A172 (cell line): Measurements from ENCODE around the gene GREB1L. TPM values are rescaled to one million over a fixed set of nuclear protein-coding genes. Genes with fewer than 3 reads are reported as not detected.
"Not testable (repeated sequence)": the region's sequence is repeated elsewhere in the genome, so short reads cannot be mapped to it uniquely, and the experiment has no call there.

Source experiments
- DNase-seq: peaks from one replicate; pipeline ENCODE4 v3.0.0-alpha.2; 2015; ENCODE audit warnings: low spot score
- total RNA-seq: library from RNA; depleted of rRNA; stranded (reverse); fragments of >200 nt; shearing (Covaris generic); gene quantifications from 2 replicates; pipeline ENCODE4 v1.2.3, GENCODE V29; 2014

GREB1L gene
- total RNA-seq, 1 experiment from 2014 or later = 3.5 TPM

DNA sequence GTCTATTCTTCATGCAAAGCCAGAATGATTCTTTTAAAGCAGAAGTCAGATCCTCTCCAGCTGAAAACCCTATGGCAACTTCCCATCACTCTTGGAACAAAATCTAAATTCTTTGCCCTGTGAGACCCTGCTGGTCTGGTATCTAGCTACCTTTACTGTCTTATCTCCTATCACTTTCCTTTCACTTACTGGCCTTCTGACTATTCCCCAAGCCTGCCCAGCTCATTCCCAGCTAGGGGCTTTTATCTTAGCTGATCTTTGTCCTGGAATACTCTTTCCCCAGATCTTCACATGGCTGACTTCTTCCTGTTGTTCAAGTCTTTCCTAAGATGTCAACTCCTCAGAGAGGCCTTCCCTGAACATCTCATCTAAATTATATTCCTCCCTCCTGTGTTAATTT lies 63.6 kb downstream of the GREB1L start:
- no peak for DNase-seq

DNA sequence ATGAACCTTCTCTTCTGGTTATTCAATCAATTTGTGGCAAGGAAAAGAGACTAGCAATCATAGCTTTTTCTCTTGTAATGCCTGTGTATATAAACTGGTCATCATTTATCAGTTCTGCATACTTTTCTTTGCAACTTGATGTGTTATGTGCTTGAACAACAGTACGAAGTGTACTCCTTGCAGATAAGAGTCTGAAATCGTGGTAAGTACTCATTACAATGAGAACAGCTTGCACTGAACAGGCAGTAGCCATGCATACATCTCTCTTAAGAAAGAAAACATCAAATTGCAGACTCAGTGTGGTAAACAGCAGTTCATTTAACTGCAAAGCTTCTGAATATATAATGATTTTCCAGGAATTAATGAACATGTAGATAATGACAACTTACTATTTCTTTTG lies 64.3 kb downstream of the GREB1L start:
- DNase-seq = no peak

DNA sequence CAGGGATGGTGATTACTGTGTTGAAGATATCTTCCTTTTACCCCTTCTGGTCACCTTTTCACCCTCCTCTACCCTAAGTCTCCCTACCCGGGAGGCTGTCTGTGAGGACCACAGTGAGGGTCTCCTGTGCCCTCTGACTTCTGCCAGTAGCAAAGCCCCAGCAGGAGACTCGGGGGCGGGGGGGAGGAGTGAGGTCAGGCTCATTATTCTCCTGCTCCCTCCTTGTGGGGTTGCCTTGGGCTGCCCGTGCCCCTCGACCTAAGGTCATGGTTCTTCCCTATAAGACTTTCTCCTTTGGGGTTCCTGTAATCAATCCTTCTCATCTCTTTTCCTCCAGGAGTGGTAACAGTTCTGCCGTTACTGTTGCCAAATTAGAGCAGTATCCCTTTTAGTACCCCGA lies 65.5 kb downstream of the GREB1L start:
- no peak for DNase-seq

DNA sequence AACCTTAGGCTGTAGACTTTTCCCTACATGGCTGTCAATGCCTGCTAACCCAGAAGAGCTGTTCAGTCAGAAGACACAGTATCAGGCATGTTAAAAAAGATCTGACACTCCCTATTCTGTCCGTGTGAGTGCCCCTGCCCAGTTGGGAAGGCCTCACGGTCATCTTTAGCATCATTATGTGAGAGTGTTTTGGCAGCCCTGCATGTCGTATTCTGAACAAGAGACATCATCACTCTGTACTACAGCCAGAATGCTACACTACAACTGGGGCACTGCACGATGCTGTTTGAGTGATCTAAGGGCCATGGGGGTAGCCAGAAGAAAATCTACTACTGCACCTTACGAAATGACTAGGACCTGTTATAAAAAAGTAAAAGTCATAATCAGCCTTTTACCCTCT lies 67.2 kb downstream of the GREB1L start:
- DNase-seq = no peak

DNA sequence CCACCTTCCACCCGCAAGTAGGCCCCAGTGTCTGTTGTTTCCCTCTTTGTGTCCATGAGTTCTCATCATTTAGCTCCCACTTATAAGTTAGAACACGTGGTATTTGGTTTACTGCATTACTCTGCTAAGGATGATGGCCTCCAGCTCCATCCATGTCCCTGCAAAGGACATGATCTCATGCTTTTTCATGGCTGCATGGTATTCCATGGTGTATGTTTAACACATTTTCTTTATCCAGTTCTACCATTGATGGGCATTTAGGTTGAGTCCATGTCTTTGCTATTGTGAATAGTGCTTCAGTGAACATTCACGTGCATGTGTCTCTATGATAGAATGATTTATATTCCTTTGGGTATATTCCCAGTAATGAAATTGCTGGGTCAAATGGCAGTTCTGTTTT lies 69.9 kb downstream of the GREB1L start:
- not testable (repeated sequence) for DNase-seq

DNA sequence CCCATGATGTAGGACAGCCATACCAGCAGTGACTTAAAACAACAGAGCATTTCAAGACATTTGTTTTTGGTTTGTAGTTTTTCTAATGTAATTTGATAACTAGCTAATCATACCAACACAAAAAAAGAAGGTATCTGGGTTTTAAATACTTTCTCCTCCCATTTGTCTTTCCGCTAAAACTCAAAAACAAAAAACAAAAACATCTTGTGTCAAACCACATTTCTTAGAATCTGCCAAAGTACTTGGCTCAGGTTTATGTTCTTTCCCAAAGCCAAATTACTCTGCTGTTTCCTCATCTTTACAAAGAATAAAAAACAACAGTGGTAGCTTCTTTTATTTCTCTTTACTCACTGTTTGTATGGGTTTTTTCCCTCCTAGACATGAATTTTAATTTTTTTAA lies 71.5 kb downstream of the GREB1L start:
- no peak for DNase-seq

DNA sequence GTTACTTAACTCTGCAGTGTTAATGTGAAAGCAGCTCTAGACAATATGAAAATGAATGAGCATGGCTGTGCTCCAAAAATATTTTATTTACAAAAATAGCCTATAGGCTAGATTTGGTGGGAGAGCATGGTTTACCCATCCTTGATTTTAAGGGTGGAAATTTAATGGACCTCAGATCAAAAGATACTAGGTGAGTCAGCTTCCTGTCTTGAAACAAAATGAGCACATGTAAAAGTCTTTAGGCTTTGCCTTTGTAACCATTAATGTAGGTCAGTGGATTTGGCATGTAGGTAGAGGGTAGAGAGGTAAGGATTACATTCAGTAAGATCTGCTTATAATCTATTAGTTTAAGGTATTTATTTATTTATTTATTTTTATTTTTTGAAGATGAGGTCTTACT lies 72.7 kb downstream of the GREB1L start:
- DNase-seq = peak; percentile 65

DNA sequence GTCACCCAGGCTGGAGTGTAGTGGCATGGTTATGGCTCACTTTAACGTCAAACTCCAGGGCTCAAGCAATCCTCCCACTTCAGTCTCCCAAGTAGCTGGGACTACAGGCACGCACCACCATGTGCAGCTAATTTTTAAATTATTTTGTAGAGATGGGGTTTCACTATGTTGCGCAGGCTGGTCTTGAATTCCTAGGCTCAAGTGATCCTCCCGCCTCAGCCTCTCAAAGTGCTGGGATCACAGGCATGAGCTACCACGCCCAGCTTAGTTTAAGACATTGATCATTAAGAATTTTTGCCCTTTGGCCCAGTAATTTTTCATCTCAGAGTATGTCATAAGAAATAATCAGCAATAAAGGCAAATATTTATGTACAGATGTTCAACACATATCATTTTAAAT lies 73.1 kb downstream of the GREB1L start:
- not testable (repeated sequence) for DNase-seq

DNA sequence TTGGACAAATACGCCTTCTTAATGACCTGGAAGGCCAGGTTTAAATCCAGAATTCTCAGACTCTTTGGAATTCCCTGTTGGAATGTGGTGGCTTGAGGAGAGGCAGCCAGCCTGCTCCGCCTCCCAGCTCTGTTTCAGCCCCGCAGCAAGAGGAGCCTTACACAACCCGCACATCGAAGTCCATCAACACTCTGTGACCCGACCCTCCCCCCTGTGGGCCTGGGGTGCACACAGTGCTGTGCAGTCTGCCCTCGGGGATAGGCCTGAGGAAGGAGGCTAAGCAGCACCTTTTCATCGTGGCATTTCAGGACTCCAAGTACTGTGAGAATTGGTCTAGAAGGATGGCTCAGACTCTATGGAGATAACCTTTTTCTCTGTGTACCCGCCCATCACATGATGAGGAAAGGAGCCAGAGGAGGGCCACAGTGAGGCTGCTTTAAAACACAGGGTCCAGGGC lies 73.7 kb downstream of the GREB1L start:
- peak; percentile 74 for DNase-seq

DNA sequence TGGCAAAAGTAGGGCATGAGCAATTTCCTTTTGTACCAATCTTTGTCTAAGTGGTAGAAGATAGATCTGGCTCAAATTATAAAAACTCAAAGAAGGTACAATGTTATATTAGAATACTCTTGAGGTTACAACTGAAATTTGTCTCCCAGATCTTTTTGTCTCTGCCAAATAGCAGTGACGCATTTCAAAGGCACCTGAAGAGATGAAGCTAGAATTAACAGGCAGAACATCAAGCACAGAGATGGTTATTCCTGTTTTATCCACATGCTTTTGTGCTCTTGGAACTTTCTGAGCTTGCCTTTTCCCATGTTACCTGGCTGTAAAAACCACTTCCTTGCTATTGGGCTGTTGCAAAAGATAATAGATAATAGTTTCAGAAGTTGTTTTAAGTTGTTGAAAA lies 74.3 kb downstream of the GREB1L start:
- DNase-seq = peak; percentile 63

DNA sequence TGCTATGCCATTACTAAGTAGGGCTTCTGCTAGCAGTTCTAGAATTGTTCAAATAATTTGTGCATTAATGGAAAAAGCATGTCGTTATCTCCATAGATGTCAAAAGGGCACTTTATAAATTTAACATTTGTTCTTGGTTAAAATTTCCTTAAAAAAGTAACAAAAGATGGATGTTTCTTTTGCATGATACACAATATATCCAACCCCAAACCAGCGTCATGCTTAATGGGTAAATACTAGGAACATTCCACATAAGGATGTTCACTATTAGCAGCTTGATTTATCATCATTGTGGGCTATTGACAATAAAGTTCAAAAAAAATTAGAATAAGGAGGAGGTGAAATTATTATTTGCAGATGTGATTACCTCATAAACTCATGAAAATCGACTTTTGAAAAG lies 79.7 kb downstream of the GREB1L start:
- DNase-seq = no peak

DNA sequence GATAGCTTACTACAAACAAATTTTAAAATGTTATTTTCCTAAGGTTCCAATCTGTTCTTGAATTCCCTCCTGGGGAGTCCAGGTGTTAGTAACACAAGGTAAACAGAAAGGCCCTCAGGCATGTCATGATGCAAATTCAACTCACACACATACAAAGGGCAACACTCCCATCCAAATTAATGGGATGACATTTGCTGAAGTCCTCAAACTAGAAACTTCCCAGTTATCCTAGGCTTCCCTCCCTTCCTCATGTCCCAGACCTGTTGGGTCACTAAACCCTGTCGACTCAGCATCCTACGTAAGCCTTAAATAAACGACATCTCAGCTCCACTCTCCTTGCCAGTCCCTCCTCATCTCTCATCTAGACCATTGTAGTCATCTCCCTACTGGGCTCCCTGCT lies 85.1 kb downstream of the GREB1L start:
- DNase-seq = no peak

DNA sequence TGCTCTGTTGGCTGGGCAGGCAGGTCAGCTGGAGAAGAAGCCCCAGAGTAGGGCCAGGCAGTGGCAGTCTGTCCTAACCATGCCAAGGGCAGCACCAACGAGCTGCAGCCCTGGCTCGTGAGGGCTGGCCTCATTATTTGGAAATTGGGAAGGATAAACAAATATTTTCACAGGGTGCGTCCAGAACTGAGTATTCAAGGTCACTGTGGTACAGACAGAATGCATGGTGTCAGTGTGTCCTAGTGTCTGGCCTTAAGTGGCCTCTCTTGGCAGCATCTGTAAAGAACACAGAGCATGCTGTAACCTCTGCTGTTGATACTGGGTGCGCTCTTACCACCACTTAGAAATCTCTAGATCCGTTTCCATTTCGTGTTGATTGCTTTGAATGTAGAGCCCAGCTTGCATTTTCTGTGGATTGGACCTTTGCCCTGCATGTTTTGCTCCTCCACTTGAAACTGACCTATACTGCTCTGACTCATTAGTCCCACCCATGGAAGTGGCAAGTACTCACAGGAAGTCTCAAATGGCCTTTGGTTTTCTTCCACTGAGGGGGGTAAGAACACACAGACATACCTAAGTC lies 88.2 kb downstream of the GREB1L start:
- DNase-seq = peak; percentile 87

DNA sequence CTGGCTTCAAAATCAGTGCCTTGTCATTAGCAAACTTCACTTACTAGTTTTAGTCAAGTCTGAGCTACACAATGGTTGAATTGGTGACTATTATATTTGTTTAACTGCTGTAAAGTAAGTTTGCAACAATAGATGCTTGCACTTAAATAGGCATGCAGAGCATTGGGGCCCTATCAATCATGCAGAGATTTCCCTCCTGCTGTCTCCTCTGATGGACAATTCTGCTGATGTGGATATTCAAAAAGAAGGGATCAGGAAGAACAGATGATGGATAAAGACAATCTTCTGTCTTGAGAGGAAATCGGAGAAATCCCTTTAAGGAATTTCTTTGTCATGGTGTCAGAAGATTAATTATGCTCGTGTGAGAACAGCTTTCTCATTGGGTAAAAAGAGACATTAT lies 89.0 kb downstream of the GREB1L start:
- DNase-seq = no peak

DNA sequence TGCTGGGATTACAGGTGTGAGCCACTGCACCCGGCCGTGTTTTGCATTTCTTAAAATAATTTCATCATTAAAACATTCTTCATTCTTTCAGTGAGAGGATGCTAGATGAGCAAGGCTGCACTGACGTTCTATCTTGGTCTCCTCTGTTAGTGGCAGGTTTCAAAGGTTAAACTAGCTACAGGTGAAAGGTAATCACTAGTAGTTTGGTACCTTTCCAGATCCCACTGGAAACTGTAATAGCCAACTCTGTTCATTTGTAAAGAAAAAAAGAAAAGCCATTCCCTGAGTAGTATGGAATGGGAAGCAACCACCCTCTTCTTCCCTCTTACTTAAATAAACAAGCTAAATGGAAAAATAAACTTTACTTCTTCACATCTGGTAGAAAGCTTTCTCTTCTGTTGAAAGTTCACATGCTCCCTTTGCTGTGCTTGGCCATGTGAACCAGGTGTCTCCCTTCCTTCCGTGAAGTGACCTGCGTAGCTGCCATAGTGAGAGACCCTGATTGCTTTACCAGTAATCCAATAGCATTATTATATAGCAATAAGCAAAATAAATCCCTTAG lies 94.0 kb downstream of the GREB1L start:
- DNase-seq = no peak

DNA sequence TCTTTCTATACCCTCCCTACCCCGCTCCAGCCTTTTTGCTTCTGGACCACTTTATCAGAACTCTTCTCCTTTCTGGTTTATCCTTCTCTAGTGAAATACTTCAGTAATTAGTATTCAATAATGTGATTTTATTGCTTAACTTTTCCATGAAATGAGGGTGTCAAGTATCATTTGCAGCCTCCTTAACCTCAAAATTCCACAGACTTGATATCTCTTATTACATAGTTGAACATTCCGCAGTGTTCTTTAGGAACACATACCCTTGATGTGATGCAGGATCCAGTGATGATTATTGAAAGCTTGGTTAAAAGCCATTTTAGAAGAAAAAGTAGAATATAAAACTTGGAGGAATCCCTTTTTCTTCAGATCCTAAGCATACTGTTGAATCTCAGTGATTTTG lies 94.8 kb downstream of the GREB1L start:
- no peak for DNase-seq

DNA sequence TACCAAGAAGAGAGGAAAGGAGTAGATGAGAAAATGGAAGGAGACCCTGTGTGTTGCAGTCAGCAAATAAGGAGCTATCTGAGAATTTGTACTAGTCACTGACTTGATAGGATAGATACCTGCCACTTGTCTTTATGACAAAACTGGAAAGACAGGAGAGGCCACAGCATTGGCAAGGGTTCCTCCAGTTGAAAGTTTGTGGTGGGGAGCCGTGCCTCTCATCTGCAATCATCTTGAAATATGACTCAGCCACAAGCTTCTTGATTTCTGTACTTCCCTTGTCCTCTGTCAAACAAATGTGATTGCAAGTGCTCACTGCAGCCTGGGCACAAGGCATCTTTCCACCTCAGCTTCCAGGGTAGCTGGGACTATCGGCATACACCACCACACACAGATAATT lies 99.1 kb downstream of the GREB1L start:
- no peak for DNase-seq

DNA sequence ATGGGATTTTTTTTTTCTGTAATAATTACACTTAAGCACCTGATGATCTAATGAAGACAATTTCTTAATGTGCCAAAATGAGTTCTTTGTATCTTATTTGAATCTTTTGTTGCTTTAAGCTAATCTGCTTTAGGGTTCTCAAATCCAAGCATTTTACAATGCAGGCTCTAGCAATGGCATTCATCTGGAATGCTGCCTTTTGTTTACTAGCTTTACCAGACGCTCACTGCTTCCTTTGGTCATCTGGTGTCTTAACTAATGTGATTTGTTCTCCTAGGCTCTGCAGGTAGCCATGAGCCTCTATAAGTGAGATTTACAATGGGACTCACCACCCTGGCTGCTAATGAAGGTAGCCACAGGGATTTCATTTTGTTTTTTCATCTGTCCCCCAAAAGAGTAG lies 100.3 kb downstream of the GREB1L start:
- no peak for DNase-seq

DNA sequence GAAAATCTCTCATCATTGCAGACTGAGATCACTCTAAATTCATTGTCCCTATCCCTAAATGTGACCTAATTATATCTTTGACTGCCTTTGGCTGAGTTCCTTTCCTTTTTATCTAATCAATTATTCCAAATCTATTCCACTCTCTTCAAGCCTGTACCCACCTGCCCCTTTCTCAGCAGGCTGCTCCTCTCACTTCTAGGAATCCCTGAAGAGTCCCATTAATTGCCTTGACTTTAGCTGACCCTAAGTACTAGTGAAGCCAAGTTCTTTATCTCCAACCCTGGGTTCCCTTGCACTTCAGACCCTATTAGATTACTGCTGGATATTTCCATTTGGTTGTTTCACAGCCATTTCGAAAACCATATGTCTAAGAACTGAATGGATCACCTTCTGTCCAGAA lies 102.8 kb downstream of the GREB1L start:
- DNase-seq = no peak

DNA sequence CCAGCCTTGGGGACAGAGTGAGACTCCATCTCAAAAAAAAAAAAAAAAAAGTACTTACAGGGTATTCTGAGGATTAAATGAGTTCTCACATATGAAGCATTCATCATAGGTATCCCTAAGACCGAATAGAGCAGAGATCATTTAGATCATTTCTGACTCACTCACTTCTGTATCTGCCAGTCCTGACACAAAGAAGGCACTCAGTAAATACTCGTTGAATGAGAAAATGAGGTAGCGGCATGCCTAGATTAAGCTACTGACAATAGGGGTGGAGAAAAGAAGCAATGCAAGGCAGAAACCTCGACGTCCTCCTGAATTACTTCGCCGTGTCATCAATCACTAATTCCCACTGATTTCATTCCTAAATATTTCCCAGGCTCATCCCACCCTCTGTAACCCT lies 103.8 kb downstream of the GREB1L start:
- no peak for DNase-seq

DNA sequence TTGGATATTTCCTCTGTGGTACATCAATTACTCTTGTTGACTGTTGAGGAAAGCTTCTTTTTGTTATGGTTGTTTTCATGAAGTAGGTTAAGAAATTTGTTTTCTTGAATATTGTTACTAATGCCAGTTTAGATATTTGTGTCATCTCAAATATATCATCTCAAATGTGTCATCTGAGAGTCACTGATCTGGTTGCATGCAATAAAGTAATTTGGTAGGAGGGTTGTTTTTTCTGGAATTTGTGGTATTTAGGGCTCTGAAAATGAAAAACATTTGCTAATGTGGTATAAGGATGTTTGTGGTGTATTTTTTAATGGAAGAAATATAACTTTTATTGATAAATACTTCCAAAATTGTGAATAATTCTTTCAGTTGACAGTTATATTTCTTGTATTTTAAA lies 117.7 kb downstream of the GREB1L start:
- DNase-seq = no peak

DNA sequence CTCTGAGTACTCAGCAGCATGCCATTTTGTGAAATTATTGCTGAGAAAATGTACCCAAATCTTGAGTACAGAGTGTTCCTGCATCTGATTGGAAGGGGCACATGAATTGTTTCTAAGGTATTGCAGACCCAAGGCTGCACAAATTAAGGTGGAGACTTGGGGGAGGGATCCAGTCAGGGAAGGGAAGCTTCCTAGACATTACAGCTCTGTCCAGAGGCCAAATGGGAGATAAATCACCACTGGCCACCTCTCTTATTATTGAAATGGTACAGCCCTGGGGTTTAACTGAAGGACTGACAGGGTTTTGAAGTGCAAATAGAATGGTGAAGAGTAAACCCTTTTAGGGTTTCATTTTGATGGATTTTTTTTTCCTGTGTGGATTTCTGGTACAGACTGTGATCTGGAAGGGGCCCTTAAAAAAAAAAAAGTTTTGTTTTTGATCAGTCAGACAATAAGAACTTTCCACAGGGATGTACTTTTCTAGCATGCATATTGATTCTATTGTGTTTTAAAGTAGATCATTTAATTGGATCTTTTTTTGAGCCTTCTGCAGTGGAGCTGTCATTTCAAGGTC lies 119.4 kb downstream of the GREB1L start:
- DNase-seq = no peak

DNA sequence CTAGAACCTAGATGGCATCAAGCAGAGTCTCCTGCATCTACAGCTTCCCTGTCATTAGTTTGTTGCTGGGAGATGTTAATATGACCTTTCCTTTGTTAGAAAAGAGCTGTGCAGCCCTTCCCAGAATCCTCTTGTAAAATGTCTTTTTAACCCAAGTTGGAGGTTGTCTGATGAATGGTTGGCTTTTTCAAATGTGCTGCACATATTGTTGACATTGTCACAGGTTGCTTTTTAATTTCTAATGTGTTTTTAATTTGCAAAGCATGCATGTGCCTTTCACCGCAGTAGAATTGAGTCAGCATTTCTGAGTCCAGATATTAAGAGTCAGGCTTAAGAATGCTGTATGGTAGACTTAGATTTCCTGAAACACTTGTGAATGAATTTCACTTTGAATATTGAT lies 120.8 kb downstream of the GREB1L start:
- no peak for DNase-seq

DNA sequence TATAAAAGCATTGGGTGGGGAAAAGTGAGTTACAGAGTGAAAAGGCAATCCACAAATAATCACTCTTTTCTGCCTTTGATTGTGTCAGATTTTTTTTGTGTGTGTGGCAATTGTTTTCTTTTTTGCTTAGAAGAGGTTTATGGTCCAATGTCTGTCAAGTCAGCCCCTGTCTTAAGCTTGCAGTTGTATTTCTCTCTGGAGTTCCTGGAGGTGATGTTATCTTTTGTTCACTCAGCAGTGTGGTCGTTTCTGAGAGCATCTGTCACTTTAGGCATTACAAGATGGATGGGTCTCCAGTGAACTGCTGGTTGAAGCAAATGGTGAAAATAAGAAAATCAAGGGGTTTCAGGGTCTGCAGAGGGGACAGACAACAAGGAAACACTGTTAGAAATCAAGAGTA lies 121.3 kb downstream of the GREB1L start:
- DNase-seq = no peak
